Activated T-cell treated with anti-CD3 and anti-CD28 coated beads for 24 hours (primary cell): ENCODE measurements around the gene MYRF.
A peak's percentile ranks its signal among the peaks of the same experiment; 100 is the strongest.

Experiments
- DNase-seq: peaks from one replicate; pipeline ENCODE4 v3.0.0-alpha.2; 2020; ENCODE audit warnings: low read depth

Gene MYRF

DNA sequence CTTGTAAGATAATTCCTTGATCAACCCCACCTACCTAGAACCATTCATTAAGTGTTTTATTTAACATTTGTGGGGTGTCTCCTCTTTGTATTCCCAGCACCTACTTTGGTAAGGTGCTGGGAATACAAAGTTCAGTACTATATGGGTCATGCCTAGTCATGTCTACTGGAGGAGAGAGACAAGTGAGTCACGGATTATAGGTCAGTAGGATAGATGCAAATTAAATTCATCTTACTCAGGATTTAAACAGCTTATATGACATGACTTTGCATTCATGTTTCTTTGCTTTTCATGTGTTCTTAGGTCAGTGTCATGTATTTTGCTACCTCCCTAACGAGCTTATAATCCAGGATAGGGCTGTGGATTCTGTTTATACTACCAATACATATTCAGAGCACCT, 67.7 kb downstream of the MYRF start:
- no peak for DNase-seq

DNA sequence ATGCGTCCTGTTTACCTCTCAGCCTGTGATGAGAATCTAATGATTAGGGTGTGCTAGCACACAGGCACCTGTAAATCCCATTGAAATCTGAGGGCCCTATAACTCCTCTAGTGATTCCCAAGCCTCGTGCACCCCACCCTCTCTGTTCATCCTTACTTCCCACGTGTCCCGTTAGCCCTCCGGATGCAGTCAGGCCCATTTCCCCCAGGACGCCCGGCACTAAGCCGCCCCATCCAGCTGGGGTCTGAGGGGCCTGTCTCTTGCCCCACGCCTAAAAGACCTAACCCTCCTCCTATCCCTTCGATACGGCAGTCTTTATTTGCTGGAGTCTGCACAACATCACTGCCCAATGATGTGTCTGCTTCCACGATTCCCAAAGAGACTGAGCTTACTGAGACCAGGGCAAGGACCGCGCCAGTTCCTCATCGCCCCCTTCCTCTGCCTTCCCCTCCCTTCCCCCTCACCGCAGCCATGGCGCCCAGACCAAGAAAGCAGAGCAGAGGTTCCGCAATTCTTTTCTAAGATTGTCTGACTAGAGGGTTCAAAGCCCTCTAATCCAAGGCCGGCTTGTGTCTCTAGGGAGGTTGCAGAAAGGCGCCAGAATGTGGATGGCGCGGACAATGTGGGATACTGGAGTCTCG, 74.6 kb downstream of the MYRF start:
- DNase-seq, result no peak

DNA sequence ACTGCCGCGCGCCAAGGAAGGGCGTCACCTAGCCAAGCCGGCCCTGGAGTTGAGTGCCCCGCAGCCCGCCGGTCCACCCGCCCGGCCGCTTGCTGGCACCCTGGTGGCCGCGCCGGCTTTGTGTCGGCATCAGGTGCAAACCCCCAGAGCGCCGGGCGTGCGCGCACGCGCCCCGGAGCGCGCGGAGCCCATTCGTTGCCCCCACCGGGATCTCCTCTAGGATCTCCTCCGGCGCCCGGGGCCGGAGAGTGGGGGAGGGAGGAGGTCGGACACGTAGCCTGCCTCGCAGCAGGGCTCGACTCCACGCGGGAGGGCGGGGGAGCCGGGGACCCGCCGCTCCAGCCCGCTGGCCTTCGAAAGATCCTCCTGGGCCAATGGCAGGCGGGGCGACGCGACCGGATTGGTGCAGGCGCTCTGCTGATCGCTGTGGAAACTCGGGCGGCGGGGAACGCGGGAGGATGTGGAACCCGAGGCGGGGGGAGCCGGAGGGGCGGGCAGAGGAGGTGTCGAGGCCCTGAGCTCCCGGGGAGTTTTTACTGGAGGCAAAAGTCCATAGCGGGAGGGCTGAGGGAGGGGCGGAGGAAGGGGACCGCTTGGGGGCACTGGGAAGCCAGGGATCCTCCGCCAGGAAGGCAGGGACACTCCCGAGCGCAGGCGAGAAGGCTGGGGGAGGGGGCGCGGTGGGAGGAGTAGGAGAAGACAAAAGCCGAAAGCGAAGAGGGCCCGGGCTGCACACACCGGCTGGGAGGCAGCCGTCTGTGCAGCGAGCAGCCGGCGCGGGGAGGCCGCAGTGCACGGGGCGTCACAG, 75.3 kb downstream of the MYRF start, which contains the start of gene FADS2:
Gene FADS2 (plus strand): TSS at position 730 of the 808 bp plus-strand sequence. CDS start 91 bp downstream, outside the sequence.
- peak; percentile 45 for DNase-seq

DNA sequence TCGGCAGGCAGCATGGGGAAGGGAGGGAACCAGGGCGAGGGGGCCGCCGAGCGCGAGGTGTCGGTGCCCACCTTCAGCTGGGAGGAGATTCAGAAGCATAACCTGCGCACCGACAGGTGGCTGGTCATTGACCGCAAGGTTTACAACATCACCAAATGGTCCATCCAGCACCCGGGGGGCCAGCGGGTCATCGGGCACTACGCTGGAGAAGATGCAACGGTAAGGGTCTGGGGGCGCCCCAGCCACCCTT, 75.9 kb downstream of the MYRF start:
- DNase-seq, result no peak

DNA sequence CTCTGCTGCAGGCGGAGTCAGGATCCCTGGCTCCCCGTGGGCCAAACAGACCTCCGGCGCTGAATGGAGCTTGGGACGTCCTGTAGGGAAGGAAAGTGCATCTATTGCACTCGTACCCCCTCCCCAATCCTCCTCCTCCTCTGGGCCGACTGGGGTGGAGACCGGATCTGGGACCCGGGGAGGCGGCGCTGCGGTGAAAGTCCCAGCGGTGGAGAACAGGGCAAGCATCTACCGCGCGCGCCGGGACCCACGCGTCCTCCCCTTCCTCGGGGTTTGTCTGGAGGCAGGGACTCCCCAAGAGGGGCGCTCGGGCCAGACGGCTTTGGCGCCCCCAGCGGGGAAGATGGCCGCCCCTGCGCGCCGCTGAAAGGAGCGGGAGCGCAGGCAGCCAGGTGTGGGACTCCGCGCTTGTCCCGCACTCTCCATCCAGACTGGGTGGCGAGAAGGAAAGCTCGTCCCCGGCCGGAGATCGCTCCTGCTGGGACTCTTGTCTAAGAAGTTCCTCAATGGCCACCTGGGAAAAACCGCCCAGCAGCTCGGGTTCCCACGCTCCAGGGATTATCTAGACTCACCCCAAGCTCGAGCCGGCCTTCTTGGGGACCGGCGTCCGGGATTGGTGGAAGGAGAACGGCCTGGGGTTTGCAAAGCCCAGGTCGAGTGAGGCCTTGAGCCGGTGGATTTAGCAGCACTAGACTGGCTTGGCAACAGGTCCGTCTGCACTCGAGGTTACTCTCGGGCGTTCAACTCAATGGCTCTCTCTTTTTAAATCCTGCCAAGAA, 76.4 kb downstream of the MYRF start:
- DNase-seq, result no peak

DNA sequence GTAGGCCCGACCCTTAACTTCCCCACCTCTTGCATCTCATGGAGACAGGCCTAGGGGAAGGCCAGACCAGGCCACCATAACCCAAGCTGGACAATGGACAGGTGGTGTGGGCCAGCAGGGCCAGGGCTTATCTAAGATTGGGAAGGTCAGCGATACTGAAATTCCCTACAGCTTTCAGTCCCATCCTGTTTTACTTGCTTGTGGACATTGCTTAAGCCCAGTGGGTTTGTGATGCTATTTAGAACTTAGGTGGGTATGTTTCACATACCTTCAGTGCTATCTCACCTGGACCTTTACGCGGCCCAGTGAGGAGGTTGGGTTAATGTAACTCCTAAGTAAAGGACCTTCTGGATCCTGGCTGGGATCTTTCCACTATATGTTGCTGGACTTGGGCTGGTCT, 77.4 kb downstream of the MYRF start:
- no peak for DNase-seq

DNA sequence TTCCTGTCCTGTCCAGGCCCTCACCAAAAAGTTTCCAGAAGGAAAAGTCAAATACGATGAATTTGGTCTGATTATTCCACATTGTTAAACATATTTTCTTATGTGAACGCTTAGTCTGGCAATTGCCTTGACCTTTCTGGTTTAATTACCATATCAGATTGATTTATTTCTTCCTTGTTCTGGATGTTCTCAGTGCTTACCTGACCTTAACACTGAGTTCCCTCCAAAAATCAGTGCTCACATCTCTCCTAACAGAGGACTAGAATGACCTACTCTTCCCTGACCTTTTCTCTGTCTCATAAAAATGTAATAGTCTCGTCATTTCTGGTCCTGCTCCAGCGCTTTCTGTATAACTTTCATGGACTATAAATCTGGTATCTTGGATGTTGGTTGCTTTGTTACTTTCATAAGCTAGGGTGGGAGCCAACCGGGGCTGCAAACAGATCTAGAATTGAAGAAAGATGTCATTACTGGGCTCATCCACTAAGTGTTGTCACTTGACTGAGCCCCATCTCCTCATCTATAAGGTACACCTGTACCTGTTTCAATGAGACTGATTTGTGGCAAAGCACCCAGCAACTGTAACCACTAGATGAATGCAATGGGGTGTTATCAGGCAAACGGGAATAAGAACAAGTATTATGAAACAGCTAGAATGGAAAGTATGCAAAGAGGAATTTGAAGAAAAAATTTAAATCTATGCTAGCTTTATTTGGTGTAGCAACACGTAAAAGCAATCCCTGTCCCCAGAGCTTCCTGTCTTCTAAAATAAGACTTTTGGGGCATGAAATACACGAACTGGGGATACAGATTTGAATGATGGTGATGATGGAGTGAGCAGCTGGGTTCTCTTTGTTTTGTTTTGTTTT, 78.0 kb downstream of the MYRF start:
- no peak for DNase-seq

DNA sequence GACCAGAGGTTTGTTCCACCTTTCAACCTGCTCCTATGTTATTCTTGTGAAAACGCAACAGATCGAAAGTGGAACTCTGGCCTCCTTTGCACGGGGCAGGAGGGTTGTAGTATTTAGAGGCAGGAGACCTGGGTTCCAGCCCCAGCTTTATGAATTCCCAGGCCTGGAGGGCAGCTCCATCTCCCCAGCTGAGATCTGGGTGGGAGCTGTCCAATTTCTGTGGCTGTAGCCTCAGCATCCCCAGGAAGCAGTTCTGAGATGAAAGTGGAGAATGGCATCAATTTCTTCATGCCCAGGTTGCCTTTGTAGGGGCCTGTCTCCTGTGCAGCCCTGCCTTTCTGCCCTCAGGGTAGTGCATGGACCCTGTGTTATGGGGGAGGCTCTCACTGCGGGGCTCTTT, 79.8 kb downstream of the MYRF start:
- DNase-seq, result no peak

DNA sequence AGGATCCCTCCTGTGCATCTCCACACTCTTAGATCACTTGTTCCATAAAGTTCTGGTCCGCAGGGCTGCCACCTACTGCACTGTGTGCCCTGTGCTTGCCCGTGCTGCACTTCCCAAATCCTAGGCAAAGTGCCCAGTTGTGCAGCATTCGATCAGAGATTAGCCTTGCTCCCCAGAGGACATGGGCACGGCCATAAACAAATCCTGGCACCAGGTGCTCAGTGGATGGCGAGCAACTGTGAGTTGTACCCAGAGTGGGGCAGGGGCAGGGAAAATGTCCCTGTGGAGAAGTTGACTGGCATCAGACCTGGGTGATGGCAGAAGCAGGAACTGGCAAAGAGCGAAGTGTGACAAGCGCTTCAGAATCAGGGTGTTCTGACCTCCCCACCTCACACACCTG, 80.3 kb downstream of the MYRF start:
- no peak for DNase-seq

DNA sequence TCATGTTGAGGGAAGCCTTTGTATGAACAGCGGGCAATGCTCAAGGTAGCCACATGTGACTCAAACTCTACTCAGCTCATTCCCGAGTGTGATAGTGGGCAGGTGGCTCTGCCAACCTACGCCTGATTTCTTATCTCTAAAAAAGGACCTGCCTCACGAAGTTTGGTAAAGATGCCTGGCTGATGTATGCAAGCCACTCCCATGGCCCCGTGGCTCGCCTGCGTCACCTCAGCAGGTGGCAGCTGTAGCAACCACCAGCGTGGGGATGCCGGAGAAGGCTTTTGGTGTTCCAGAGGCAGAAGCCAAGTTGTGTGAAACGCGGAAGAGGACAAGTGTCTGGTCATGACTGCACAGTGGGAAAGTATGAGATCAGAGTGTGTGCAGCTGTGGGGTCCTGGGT, 81.0 kb downstream of the MYRF start:
- DNase-seq, result no peak

DNA sequence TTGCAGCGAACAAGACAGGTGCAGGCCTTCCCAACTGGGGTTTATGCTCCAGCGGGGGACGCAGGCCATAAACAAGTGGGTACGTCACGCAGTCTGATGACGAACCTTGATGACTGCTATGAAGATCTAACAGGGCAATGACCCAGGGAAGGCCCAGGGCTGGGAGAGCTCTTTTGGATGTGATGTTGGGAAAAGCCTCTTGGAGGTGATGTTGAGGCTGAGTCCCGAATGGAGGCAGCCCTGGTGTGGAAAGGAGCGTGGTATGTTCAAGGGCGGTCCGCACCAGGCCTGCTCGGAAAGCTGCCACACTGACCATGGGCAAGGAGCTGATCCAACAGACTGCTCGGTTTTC, 81.5 kb downstream of the MYRF start:
- DNase-seq, result no peak

DNA sequence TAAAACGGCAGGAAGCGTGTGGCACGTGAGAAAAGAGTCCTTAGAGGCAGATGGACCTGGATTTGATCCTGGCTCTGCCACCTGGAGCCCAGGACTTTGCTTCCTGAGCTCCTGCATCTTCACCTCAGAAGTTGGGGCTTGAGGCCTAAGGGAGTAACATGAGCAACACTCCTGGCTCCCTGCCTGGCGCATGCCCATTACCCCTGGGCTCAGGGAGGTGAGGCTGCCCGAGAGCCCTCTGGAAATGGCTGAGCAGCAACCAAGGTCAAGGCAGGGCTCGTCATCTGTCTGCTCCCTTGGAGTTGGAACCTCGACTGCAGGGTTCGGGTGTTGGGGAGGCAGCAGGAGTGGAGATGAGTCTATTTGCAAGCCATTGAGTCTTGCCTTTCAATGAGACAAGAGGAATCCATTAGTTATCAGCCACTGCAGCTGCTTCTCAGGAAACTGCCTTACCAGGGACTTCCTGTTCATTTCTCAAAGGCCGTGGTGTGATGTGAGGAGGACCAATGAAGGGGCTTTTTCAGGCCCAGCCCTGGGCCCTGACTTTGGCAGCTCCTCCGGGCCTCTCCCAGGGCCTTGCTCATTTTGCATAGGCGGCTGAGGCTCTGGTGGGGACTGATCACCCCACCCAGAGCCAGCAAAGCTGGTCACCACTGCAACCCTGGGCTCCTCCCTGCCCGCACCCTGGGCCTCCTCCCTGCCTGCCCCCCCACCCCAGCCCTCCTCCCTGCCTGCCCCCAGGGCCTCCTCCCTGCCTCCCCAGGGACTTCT, 82.0 kb downstream of the MYRF start:
- no peak for DNase-seq

DNA sequence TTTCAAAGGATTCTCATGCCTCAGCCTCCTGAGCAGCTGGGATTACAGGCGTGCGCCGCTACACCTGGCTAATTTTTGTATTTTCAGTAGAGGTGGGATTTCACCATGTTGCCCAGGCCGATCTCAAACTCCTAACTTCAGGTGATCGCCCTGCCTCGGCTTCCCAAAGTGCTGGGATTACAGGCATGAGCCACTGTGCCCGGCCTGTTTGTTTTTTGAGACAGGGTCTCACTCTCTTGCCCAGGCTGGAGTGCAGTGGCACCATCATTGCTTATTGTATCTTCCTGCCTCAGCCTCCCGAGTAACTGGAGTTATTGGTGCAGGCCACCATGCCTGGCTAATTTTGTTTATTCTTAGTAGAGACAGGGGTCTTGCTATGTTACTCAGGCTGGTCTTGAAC, 83.8 kb downstream of the MYRF start:
- DNase-seq, result no peak

DNA sequence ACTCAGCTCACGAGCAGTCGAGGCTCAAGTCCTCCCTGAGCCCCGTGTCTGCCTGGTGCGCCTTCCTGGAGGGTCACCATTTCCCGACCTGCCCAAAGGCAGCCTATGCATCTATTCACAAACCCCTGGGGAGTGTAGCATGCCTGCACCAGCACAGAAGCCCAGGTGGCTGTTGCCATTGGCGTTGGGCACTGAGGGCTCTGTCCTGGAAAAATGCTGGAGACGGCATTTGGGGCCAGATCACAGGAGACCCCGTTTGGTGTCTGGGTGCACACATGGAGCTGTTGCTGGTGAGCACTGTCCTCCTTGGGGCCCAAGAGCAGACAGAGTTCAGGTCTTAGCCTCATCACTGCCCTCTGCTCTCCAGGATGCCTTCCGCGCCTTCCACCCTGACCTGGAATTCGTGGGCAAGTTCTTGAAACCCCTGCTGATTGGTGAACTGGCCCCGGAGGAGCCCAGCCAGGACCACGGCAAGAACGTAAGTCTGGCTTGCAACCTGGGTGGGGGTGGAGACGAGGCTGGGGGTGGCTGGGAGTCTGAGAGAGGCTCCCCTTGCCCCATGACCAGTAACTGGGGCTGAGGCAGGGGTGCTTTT, 85.1 kb downstream of the MYRF start:
- DNase-seq, result no peak
